ENCODE data around the gene BAIAP3. TPM values are rescaled to one million over a fixed set of nuclear protein-coding genes. Genes with fewer than 3 reads are reported as not detected.

Gene BAIAP3
- total and polyA plus RNA-seq, 2 of the 8 experiments (the other 6 are each of a cell fraction or from before 2014, with no cell fraction given) = 2.9 to 6.8 TPM

GRCh38 chr16:1356061-1356900, 22.8 kb downstream of the BAIAP3 start (continued):
- TF ChIP-seq PHF8 (conservative IDR thresholded peaks at IDR 0.05; ENCODE audit: low read depth, low read length) (no peak), RFX5 (IDR thresholded peaks at IDR 0.05; ENCODE audit: borderline replicate concordance, low read depth, low read length) (no peak), BCL11A (IDR thresholded peaks at IDR 0.05; ENCODE audit: low read depth in 2 of 2, low read length in 2 of 2) (no peak), GTF2F1 (IDR thresholded peaks at IDR 0.05; ENCODE audit: borderline replicate concordance, low read depth, low read length) (no peak), BRCA1 (IDR thresholded peaks at IDR 0.05; ENCODE audit: low read depth, low read length) (no peak), CBX8 (IDR thresholded peaks at IDR 0.05; ENCODE audit: borderline replicate concordance, low read depth, low read length) (no peak)
